ENCODE data around the gene NUDCD3.
A peak's percentile ranks its signal among the peaks of the same experiment; 100 is the strongest.

DNA sequence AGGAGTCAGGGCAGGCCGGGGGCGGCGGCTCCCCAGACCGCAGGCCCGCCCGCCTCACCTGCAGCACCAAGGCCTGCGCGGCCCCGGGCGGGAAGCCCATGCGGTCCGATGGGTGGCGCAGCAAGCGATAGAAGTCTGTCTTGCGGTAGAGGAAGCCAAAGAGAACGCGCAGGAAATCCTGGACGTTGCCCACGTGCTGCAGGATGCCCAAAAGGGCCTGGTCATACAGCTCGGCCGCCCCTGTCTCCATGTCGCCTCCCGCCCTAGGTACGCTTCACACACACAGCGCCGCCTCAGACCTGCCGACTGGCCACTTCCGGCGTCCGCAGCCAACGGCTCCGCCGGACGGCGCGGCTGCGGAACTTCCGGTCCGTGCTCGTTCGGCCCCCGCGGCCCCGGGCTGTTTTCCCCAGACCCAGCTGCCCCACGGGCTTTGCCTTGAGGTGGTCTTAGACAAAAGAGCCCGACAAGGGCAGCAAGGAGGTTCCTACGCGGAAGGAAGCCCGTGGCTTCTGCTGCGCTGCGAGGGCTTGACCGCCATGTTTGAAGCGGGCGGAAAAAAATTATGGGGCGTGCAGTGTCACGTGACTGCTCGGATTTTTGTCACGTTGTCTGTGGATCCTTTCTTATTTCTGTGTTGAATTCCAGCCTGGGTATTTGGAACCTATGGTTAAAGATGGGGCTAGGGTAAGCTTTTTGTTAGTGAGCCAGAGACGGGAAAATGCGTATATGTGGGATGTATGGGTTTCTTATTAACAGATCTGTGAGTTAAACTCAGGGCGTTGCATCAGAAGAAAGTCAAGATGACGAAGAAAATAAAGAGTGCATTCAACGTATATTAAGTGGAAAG is at the start of gene NUDCD3:
- TF ChIP-seq, protein P1, sequence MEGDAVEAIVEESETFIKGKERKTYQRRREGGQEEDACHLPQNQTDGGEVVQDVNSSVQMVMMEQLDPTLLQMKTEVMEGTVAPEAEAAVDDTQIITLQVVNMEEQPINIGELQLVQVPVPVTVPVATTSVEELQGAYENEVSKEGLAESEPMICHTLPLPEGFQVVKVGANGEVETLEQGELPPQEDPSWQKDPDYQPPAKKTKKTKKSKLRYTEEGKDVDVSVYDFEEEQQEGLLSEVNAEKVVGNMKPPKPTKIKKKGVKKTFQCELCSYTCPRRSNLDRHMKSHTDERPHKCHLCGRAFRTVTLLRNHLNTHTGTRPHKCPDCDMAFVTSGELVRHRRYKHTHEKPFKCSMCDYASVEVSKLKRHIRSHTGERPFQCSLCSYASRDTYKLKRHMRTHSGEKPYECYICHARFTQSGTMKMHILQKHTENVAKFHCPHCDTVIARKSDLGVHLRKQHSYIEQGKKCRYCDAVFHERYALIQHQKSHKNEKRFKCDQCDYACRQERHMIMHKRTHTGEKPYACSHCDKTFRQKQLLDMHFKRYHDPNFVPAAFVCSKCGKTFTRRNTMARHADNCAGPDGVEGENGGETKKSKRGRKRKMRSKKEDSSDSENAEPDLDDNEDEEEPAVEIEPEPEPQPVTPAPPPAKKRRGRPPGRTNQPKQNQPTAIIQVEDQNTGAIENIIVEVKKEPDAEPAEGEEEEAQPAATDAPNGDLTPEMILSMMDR (IDR thresholded peaks at IDR 0.05 in 8 of 11, conservative IDR thresholded peaks at IDR 0.05 in 3 of 11): peak in 5 of 11 experiments; percentile 15 to 50 (median 29)
- TF ChIP-seq POLR2A (IDR thresholded peaks at IDR 0.05) (peak in 1 of 3 donors; percentile 8), POLR2AphosphoS5 (IDR thresholded peaks at IDR 0.05) (peak; percentile 75 to 90 (median 84))
